Fibroblast of upper back skin (primary cell): Measurements from ENCODE around the gene C18orf63.
"Not testable (repeated sequence)": the region's sequence is repeated elsewhere in the genome, so short reads cannot be mapped to it uniquely, and the experiment has no call there.

Experiments
- DNase-seq: peaks from one replicate; pipeline ENCODE4 v3.0.0-alpha.2; 2013

The C18orf63 gene

GRCh38 chr18:74286856-74287255 lies 28.8 kb upstream of the C18orf63 start:
- no peak for DNase-seq

GRCh38 chr18:74288041-74288440 lies 27.6 kb upstream of the C18orf63 start:
- DNase-seq, result no peak

- DNase-seq, result no peak
These were observed 26.9 kb upstream of the C18orf63 start for GRCh38 chr18:74288730-74289129.

- DNase-seq, result peak; percentile 9
These were observed 26.5 kb upstream of the C18orf63 start for GRCh38 chr18:74289137-74289536.

- DNase-seq, result no peak
These were observed 25.6 kb upstream of the C18orf63 start for GRCh38 chr18:74290021-74290420.

- DNase-seq, result no peak
These were observed 24.7 kb upstream of the C18orf63 start for GRCh38 chr18:74290794-74291471.

- DNase-seq, result no peak
These were observed 24.2 kb upstream of the C18orf63 start for GRCh38 chr18:74291472-74291770.

GRCh38 chr18:74291771-74292540 lies 23.7 kb upstream of the C18orf63 start, which contains the start of gene CYB5A:
CYB5A (minus strand) TSS chr18:74291963; CDS start chr18:74291875, 88 bp downstream.
- peak; percentile 96 for DNase-seq

GRCh38 chr18:74292541-74292858 lies 23.1 kb upstream of the C18orf63 start:
- DNase-seq, result no peak

GRCh38 chr18:74292982-74293381 lies 22.7 kb upstream of the C18orf63 start:
- not testable (repeated sequence) for DNase-seq

GRCh38 chr18:74294526-74294925 lies 21.1 kb upstream of the C18orf63 start:
- peak; percentile 28 for DNase-seq

- no peak for DNase-seq
These were observed 16.5 kb upstream of the C18orf63 start for GRCh38 chr18:74299162-74299561.

GRCh38 chr18:74299746-74300145 lies 15.9 kb upstream of the C18orf63 start:
- DNase-seq, result peak; percentile 44

- DNase-seq, result no peak
These were observed 12.3 kb upstream of the C18orf63 start for GRCh38 chr18:74303306-74303705.

- DNase-seq, result peak; percentile 11
These were observed 11.7 kb upstream of the C18orf63 start for GRCh38 chr18:74303936-74304335.

GRCh38 chr18:74310411-74310810 lies 5.2 kb upstream of the C18orf63 start:
- DNase-seq, result peak; percentile 42

GRCh38 chr18:74311000-74311399 lies 4.6 kb upstream of the C18orf63 start:
- no peak for DNase-seq

- no peak for DNase-seq
These were observed 728 bp upstream of the C18orf63 start for GRCh38 chr18:74314759-74315463.

GRCh38 chr18:74316257-74317170 lies 875 bp downstream of the C18orf63 start:
- peak; percentile 83 for DNase-seq

- no peak for DNase-seq
These were observed 10.6 kb downstream of the C18orf63 start for GRCh38 chr18:74326231-74326630.

GRCh38 chr18:74326791-74327190 lies 11.2 kb downstream of the C18orf63 start:
- not testable (repeated sequence) for DNase-seq

- peak; percentile 83 for DNase-seq
These were observed 12.6 kb downstream of the C18orf63 start for GRCh38 chr18:74328206-74328605.

GRCh38 chr18:74329688-74330205 lies 14.1 kb downstream of the C18orf63 start:
- no peak for DNase-seq
